Astrocyte of the spinal cord (primary cell): ENCODE results near the gene MCRIP2.

Experiments used
- DNase-seq: peaks from one replicate; pipeline ENCODE4 v3.0.0; 2011; ENCODE audit warnings: low read depth, low spot score
- H3K4me3 ChIP-seq: 2 replicates; pipeline ENCODE4 v1.5.1; 2011; ENCODE audit warnings: low read depth, mild to moderate bottlenecking, low read length, moderate library complexity
- CTCF ChIP-seq: IDR thresholded peaks from 2 replicates; pipeline ENCODE4 v1.5.1; 2012; ENCODE audit warnings: low read depth, mild to moderate bottlenecking, low read length, inconsistent platforms
- in situ Hi-C: cut with HindIII; loops from 2 replicates; pipeline ENCODE4 v1.10.0; 2017; ENCODE audit warnings: low sequenced_read_pairs

MCRIP2 gene

GRCh38 chr16:658679-659571 is 17.3 kb downstream of the MCRIP2 start:
- no peak for DNase-seq
- no peak for TF ChIP-seq CTCF
- H3K4me3 ChIP-seq, result no peak overlapping the region
- in situ Hi-C loops, result no loop called here

GRCh38 chr16:659618-660017 is 18.0 kb downstream of the MCRIP2 start:
- no peak for TF ChIP-seq CTCF
- no peak overlapping the region for H3K4me3 ChIP-seq
- in situ Hi-C loops, result no loop called here
- DNase-seq, result no peak

- in situ Hi-C loops, result no loop called here
- DNase-seq, result no peak
- H3K4me3 ChIP-seq, result no peak overlapping the region
- no peak for TF ChIP-seq CTCF
Observed at GRCh38 chr16:660132-660458, 18.5 kb downstream of the MCRIP2 start.

- DNase-seq, result peak; percentile 78
- peak; percentile 54 for TF ChIP-seq CTCF
- no peak overlapping the region for H3K4me3 ChIP-seq
- in situ Hi-C loops, result no loop called here
Observed at GRCh38 chr16:660459-661183, 19.0 kb downstream of the MCRIP2 start.

GRCh38 chr16:661184-661821 is 19.7 kb downstream of the MCRIP2 start:
- in situ Hi-C loops, result no loop called here
- H3K4me3 ChIP-seq, result no peak overlapping the region
- no peak for DNase-seq
- no peak for TF ChIP-seq CTCF

- in situ Hi-C loops, result no loop called here
- no peak overlapping the region for H3K4me3 ChIP-seq
- no peak for TF ChIP-seq CTCF
- no peak for DNase-seq
Observed at GRCh38 chr16:662095-662494, 20.5 kb downstream of the MCRIP2 start.
